Astrocyte of the spinal cord (primary cell): ENCODE measurements around the gene FAF1.

Experiments used
- DNase-seq: peaks from one replicate; pipeline ENCODE4 v3.0.0; 2011; ENCODE audit warnings: low read depth, low spot score
- H3K4me3 ChIP-seq: 2 replicates; pipeline ENCODE4 v1.5.1; 2011; ENCODE audit warnings: low read depth, mild to moderate bottlenecking, low read length, moderate library complexity
- in situ Hi-C: cut with HindIII; loops from 2 replicates; pipeline ENCODE4 v1.10.0; 2017; ENCODE audit warnings: low sequenced_read_pairs
- TF ChIP-seq, protein P1 (sequence below): IDR thresholded peaks from 2 replicates; pipeline ENCODE4 v1.5.1; 2012; ENCODE audit warnings: low read depth, mild to moderate bottlenecking, low read length, inconsistent platforms

The FAF1 gene

DNA sequence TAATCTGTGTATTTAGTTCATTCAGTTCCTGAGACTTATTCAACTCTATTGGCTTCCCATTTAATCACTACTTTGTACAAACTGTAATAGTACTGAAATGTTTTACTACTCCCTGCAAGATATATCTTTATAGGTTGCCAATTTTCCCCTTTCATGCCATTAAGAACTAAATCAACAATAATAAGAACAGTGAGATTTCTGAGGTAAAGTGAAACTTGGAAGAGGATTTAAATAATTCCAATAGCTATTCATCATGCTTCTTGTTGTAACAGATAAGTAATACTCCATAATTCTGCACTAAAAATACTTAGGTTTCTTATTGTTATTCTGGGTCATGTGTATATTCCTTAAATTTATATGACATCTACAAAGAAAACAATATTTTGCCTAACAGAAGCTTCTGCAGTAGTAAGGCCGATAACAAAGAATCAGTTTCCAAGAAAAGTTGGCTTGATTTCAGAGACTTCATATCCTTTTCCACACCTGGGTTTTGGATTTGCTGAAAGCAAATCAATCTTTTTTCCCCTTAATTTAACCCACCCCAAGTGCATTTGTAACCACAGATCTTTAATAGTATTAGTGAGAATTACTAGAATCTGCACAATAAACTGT is 258.3 kb downstream of the FAF1 start:
- TF ChIP-seq, protein P1, sequence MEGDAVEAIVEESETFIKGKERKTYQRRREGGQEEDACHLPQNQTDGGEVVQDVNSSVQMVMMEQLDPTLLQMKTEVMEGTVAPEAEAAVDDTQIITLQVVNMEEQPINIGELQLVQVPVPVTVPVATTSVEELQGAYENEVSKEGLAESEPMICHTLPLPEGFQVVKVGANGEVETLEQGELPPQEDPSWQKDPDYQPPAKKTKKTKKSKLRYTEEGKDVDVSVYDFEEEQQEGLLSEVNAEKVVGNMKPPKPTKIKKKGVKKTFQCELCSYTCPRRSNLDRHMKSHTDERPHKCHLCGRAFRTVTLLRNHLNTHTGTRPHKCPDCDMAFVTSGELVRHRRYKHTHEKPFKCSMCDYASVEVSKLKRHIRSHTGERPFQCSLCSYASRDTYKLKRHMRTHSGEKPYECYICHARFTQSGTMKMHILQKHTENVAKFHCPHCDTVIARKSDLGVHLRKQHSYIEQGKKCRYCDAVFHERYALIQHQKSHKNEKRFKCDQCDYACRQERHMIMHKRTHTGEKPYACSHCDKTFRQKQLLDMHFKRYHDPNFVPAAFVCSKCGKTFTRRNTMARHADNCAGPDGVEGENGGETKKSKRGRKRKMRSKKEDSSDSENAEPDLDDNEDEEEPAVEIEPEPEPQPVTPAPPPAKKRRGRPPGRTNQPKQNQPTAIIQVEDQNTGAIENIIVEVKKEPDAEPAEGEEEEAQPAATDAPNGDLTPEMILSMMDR = no peak
- no peak overlapping the region for H3K4me3 ChIP-seq

GRCh38 chr1:50700621-50701020 is 259.4 kb downstream of the FAF1 start:
- TF ChIP-seq, protein P1 = no peak
- DNase-seq = no peak
- in situ Hi-C loops = no loop called here
- H3K4me3 ChIP-seq = no peak overlapping the region

More for the DNA sequence above, 258.3 kb downstream of the FAF1 start:
- in situ Hi-C loops = no loop called here
- DNase-seq = no peak

- in situ Hi-C loops = no loop called here
- TF ChIP-seq, protein P1 = no peak
- DNase-seq = no peak
- no peak overlapping the region for H3K4me3 ChIP-seq
Observed at GRCh38 chr1:50700214-50700613, 259.9 kb downstream of the FAF1 start.

- in situ Hi-C loops = no loop called here
- DNase-seq = no peak
- H3K4me3 ChIP-seq = no peak overlapping the region
- TF ChIP-seq, protein P1 = no peak
Observed at GRCh38 chr1:50699795-50700194, 260.3 kb downstream of the FAF1 start.

- H3K4me3 ChIP-seq = no peak overlapping the region
- in situ Hi-C loops = no loop called here
Observed at GRCh38 chr1:50697440-50698421, 262.3 kb downstream of the FAF1 start.

GRCh38 chr1:50693829-50694228 is 266.2 kb downstream of the FAF1 start:
- in situ Hi-C loops = no loop called here
- TF ChIP-seq, protein P1 = no peak
- no peak for DNase-seq
- no peak overlapping the region for H3K4me3 ChIP-seq

More at GRCh38 chr1:50697440-50698421, 262.3 kb downstream of the FAF1 start:
- TF ChIP-seq, protein P1 = no peak
- peak; percentile 41 for DNase-seq
